HEK293 (cell line): ENCODE measurements around the gene ROBO1.

ENCODE experiments used
- ATF2 ChIP-seq: fragments of 450-650 bp; formaldehyde crosslinking; IDR thresholded peaks from 2 replicates; pipeline ENCODE4 v1.5.1; 2016; ENCODE audit warnings: missing biosample characterization, missing genetic modification characterization, low read depth
- BCL11A ChIP-seq: fragments of 450-650 bp; formaldehyde crosslinking; IDR thresholded peaks from 2 replicates; pipeline ENCODE4 v1.5.1; 2016; ENCODE audit warnings: low read depth, missing biosample characterization, missing genetic modification characterization
- GLI2 ChIP-seq: fragments of 450-650 bp; formaldehyde crosslinking; IDR thresholded peaks from 2 replicates; pipeline ENCODE4; 2017; ENCODE audit warnings: missing biosample characterization, missing genetic modification characterization, low read depth, borderline replicate concordance
- INSM2 ChIP-seq: fragments of 450-650 bp; formaldehyde crosslinking; IDR thresholded peaks from 2 replicates; pipeline ENCODE4 v1.5.1; 2016; ENCODE audit warnings: missing biosample characterization, missing genetic modification characterization
- KLF17 ChIP-seq: fragments of 450-650 bp; formaldehyde crosslinking; IDR thresholded peaks from 2 replicates; pipeline ENCODE4 v1.5.1; 2016; ENCODE audit warnings: missing biosample characterization, missing genetic modification characterization
- SALL2 ChIP-seq: fragments of 450-650 bp; formaldehyde crosslinking; IDR thresholded peaks from 2 replicates; pipeline ENCODE4 v1.5.0; 2017; ENCODE audit warnings: missing biosample characterization, mild to moderate bottlenecking, missing genetic modification characterization, borderline replicate concordance
- SCRT1 ChIP-seq: fragments of 450-650 bp; formaldehyde crosslinking; IDR thresholded peaks from 2 replicates; pipeline ENCODE4 v1.5.1; 2016; ENCODE audit warnings: missing biosample characterization, missing genetic modification characterization, borderline replicate concordance
- SCRT2 ChIP-seq: fragments of 450-650 bp; formaldehyde crosslinking; IDR thresholded peaks from 2 replicates; pipeline ENCODE4 v1.5.1; 2016; ENCODE audit warnings: missing biosample characterization, missing genetic modification characterization
- TCF7L2 ChIP-seq: IDR thresholded peaks from 2 replicates; pipeline ENCODE4 v1.6.1; 2011; ENCODE audit warnings: low read depth, mild to moderate bottlenecking, inconsistent platforms, low read length, moderate library complexity, borderline replicate concordance
- ZBTB20 ChIP-seq: fragments of 450-650 bp; formaldehyde crosslinking; IDR thresholded peaks from 2 replicates; pipeline ENCODE4 v1.5.1; 2016; ENCODE audit warnings: missing biosample characterization, missing genetic modification characterization
- ZBTB7A ChIP-seq: fragments of 450-650 bp; formaldehyde crosslinking; IDR thresholded peaks from 2 replicates; pipeline ENCODE4 v1.5.1; 2016; ENCODE audit warnings: low read depth, missing biosample characterization, missing genetic modification characterization
- ZNF16 ChIP-seq: fragments of 450-650 bp; formaldehyde crosslinking; IDR thresholded peaks from 2 replicates; pipeline ENCODE4 v1.5.1; 2016; ENCODE audit warnings: low read depth, missing biosample characterization, missing genetic modification characterization
- ZNF280C ChIP-seq: fragments of 450-650 bp; formaldehyde crosslinking; IDR thresholded peaks from 2 replicates; pipeline ENCODE4 v1.5.1; 2016; ENCODE audit warnings: missing biosample characterization, missing genetic modification characterization
- ZNF391 ChIP-seq: fragments of 450-650 bp; formaldehyde crosslinking; IDR thresholded peaks from 2 replicates; pipeline ENCODE4 v1.5.1; 2016; ENCODE audit warnings: low read depth, missing biosample characterization, missing genetic modification characterization, borderline replicate concordance
- ZNF433 ChIP-seq: fragments of 450-650 bp; formaldehyde crosslinking; IDR thresholded peaks from 2 replicates; pipeline ENCODE4 v1.5.1; 2016; ENCODE audit warnings: missing biosample characterization, missing genetic modification characterization, low read depth
- ZNF521 ChIP-seq: fragments of 450-650 bp; formaldehyde crosslinking; IDR thresholded peaks from 2 replicates; pipeline ENCODE4 v1.5.1; 2017; ENCODE audit warnings: missing biosample characterization, mild to moderate bottlenecking, missing genetic modification characterization
- ZNF560 ChIP-seq: fragments of 450-650 bp; formaldehyde crosslinking; IDR thresholded peaks from 2 replicates; pipeline ENCODE4 v1.5.1; 2017; ENCODE audit warnings: missing biosample characterization, missing genetic modification characterization, borderline replicate concordance
- ZNF610 ChIP-seq: fragments of 450-650 bp; formaldehyde crosslinking; IDR thresholded peaks from 2 replicates; pipeline ENCODE4 v1.5.1; 2016; ENCODE audit warnings: missing biosample characterization, missing genetic modification characterization, borderline replicate concordance
- ZNF629 ChIP-seq: fragments of 450-650 bp; formaldehyde crosslinking; IDR thresholded peaks from 2 replicates; pipeline ENCODE4 v1.5.1; 2017; ENCODE audit warnings: missing biosample characterization, missing genetic modification characterization
- ZNF776 ChIP-seq: fragments of 450-650 bp; formaldehyde crosslinking; IDR thresholded peaks from 2 replicates; pipeline ENCODE4 v1.5.0; 2017; ENCODE audit warnings: missing biosample characterization, missing genetic modification characterization, borderline replicate concordance
- ZNF791 ChIP-seq: fragments of 450-650 bp; formaldehyde crosslinking; IDR thresholded peaks from 2 replicates; pipeline ENCODE4 v1.5.1; 2016; ENCODE audit warnings: missing biosample characterization, missing genetic modification characterization
- ZNF792 ChIP-seq: fragments of 450-650 bp; formaldehyde crosslinking; IDR thresholded peaks from 2 replicates; pipeline ENCODE4 v1.5.1; 2016; ENCODE audit warnings: missing biosample characterization, missing genetic modification characterization
- ZSCAN30 ChIP-seq: fragments of 450-650 bp; IDR thresholded peaks from 2 replicates; pipeline ENCODE4 v1.5.1; 2018; ENCODE audit warnings: missing biosample characterization, mild to moderate bottlenecking, missing genetic modification characterization, moderate library complexity
- ZXDB ChIP-seq: fragments of 450-650 bp; formaldehyde crosslinking; IDR thresholded peaks from 2 replicates; pipeline ENCODE4 v1.5.1; 2016; ENCODE audit warnings: missing biosample characterization, missing genetic modification characterization
- TF ChIP-seq, protein P1 (sequence below): fragments of 450-650 bp; formaldehyde crosslinking; IDR thresholded peaks from 2 replicates; pipeline ENCODE4 v1.5.1; 2017; ENCODE audit warnings: missing biosample characterization, missing genetic modification characterization
- TF ChIP-seq, protein P2 (sequence below): fragments of 450-650 bp; formaldehyde crosslinking; IDR thresholded peaks from 2 replicates; pipeline ENCODE4 v1.5.1; 2016; ENCODE audit warnings: missing biosample characterization, missing genetic modification characterization
- TF ChIP-seq, protein P3 (sequence below): fragments of 450-650 bp; IDR thresholded peaks from 2 replicates; pipeline ENCODE4 v1.5.1; 2018; ENCODE audit warnings: missing biosample characterization, mild to moderate bottlenecking, missing genetic modification characterization

The ROBO1 gene

GRCh38 chr3:78867409-78868372 is 900.1 kb downstream of the ROBO1 start (continued):
- TF ChIP-seq, protein P1, sequence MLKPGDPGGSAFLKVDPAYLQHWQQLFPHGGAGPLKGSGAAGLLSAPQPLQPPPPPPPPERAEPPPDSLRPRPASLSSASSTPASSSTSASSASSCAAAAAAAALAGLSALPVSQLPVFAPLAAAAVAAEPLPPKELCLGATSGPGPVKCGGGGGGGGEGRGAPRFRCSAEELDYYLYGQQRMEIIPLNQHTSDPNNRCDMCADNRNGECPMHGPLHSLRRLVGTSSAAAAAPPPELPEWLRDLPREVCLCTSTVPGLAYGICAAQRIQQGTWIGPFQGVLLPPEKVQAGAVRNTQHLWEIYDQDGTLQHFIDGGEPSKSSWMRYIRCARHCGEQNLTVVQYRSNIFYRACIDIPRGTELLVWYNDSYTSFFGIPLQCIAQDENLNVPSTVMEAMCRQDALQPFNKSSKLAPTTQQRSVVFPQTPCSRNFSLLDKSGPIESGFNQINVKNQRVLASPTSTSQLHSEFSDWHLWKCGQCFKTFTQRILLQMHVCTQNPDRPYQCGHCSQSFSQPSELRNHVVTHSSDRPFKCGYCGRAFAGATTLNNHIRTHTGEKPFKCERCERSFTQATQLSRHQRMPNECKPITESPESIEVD (tag by site-specific recombination): peak; percentile 78
- TF ChIP-seq BCL11A (tag by site-specific recombination) (no peak), SCRT2 (tag by site-specific recombination) (no peak), INSM2 (tag by site-specific recombination) (peak; percentile 43; the same call in 1 of the 2 replicates), ZNF776 (no peak), ZSCAN30 (tag by site-specific recombination) (no peak), SALL2 (no peak), ZNF433 (tag by site-specific recombination) (no peak), ZNF791 (tag by site-specific recombination) (no peak), ZNF629 (peak; percentile 64), KLF17 (tag by site-specific recombination) (no peak), TCF7L2 (0 out of 2 replicates have a peak, but pooled peaks have one; percentile 6), ZNF280C (tag by site-specific recombination) (no peak), ATF2 (tag by site-specific recombination) (peak; percentile 60), ZNF16 (no peak), ZBTB7A (no peak), ZNF792 (tag by site-specific recombination) (no peak), ZNF521 (tag by site-specific recombination) (no peak), ZXDB (tag by site-specific recombination) (no peak), GLI2 (tag by site-specific recombination) (no peak), SCRT1 (no peak), ZNF610 (tag by site-specific recombination) (no peak), ZNF391 (tag by site-specific recombination) (no peak), ZBTB20 (tag by site-specific recombination) (no peak), ZNF560 (no peak)
- TF ChIP-seq, protein P2, sequence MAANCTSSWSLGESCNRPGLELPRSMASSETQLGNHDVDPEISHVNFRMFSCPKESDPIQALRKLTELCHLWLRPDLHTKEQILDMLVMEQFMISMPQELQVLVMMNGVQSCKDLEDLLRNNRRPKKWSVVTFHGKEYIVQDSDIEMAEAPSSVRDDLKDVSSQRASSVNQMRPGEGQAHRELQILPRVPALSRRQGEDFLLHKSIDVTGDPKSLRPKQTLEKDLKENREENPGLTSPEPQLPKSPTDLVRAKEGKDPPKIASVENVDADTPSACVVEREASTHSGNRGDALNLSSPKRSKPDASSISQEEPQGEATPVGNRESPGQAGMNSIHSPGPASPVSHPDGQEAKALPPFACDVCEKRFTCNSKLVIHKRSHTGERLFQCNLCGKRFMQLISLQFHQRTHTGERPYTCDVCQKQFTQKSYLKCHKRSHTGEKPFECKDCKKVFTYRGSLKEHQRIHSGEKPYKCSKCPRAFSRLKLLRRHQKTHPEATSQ (tag by site-specific recombination): no peak
- TF ChIP-seq, protein P3, sequence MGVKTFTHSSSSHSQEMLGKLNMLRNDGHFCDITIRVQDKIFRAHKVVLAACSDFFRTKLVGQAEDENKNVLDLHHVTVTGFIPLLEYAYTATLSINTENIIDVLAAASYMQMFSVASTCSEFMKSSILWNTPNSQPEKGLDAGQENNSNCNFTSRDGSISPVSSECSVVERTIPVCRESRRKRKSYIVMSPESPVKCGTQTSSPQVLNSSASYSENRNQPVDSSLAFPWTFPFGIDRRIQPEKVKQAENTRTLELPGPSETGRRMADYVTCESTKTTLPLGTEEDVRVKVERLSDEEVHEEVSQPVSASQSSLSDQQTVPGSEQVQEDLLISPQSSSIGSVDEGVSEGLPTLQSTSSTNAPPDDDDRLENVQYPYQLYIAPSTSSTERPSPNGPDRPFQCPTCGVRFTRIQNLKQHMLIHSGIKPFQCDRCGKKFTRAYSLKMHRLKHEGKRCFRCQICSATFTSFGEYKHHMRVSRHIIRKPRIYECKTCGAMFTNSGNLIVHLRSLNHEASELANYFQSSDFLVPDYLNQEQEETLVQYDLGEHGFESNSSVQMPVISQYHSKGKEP (tag by site-specific recombination): no peak
